Ovary (tissue), 3 donors: ENCODE results near the gene SPRY4.

Experiments used
- EP300 ChIP-seq: sonication (generic); formaldehyde crosslinking; IDR thresholded peaks from one replicate; pipeline ENCODE4 v1.6.1; 2017; ENCODE audit warnings: antibody characterized with exemption
- TF ChIP-seq, protein P1 (sequence below), 3 donors: fragments of 450-650 bp in 2 of 3; fragments of 200-600 bp in 1 of 3; IDR thresholded peaks; one replicate each; pipeline versions ENCODE4 v1.5.1 to v1.8.0; 2016 to 2022; ENCODE audit warnings: antibody characterized with exemption in 3 of 3, mild to moderate bottlenecking in 1 of 3
- donor health status: DM: no; HTN: no; CAD: no.

DNA sequence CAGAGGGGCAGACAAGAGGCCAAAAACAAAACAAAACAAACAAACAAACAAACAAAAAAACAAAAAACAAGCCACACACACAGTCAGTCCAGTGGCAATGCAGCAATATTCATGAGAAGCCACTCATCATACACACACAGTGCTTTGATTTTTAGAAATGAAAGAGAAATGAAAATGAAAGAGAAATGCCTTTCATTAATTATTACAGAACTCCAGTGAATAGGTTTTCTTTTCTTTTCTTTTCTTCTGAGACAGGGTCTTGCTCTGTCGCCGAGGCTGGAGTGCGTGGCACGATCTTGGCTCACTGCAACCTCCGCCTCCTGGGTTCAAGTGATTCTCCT, 36.9 kb downstream of the SPRY4 start:
- TF ChIP-seq, protein P1, sequence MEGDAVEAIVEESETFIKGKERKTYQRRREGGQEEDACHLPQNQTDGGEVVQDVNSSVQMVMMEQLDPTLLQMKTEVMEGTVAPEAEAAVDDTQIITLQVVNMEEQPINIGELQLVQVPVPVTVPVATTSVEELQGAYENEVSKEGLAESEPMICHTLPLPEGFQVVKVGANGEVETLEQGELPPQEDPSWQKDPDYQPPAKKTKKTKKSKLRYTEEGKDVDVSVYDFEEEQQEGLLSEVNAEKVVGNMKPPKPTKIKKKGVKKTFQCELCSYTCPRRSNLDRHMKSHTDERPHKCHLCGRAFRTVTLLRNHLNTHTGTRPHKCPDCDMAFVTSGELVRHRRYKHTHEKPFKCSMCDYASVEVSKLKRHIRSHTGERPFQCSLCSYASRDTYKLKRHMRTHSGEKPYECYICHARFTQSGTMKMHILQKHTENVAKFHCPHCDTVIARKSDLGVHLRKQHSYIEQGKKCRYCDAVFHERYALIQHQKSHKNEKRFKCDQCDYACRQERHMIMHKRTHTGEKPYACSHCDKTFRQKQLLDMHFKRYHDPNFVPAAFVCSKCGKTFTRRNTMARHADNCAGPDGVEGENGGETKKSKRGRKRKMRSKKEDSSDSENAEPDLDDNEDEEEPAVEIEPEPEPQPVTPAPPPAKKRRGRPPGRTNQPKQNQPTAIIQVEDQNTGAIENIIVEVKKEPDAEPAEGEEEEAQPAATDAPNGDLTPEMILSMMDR (IDR thresholded peaks at IDR 0.05) = no peak
- no peak for TF ChIP-seq EP300
